HG03139 (cell line): ENCODE results near the gene SCFD2.

Experiments
- ATAC-seq: cut with Tn5 transposase; IDR thresholded peaks from one replicate; pipeline ENCODE4 v1.9.1; 2021; ENCODE audit not compliant: unreplicated experiment

Gene SCFD2

GRCh38 chr4:52942936-52943335 lies 422.9 kb downstream of the SCFD2 start:
- ATAC-seq: no peak

- no peak for ATAC-seq
Measured at GRCh38 chr4:52941450-52941849, 424.4 kb downstream of the SCFD2 start.

- no peak for ATAC-seq
Measured at GRCh38 chr4:52939739-52940138, 426.1 kb downstream of the SCFD2 start.

GRCh38 chr4:52939325-52939724 lies 426.5 kb downstream of the SCFD2 start:
- no peak for ATAC-seq

- no peak for ATAC-seq
Measured at GRCh38 chr4:52937829-52938228, 428.0 kb downstream of the SCFD2 start.

- ATAC-seq: no peak
Measured at GRCh38 chr4:52936729-52937128, 429.1 kb downstream of the SCFD2 start.

- no peak for ATAC-seq
Measured at GRCh38 chr4:52935317-52935716, 430.5 kb downstream of the SCFD2 start.

- ATAC-seq: no peak
Measured at GRCh38 chr4:52933738-52934137, 432.1 kb downstream of the SCFD2 start.

GRCh38 chr4:52932591-52933470 lies 433.0 kb downstream of the SCFD2 start:
- ATAC-seq: no peak

- ATAC-seq: no peak
Measured at GRCh38 chr4:52931243-52931642, 434.6 kb downstream of the SCFD2 start.

- no peak for ATAC-seq
Measured at GRCh38 chr4:52926196-52926974, 439.5 kb downstream of the SCFD2 start.

- no peak for ATAC-seq
Measured at GRCh38 chr4:52925531-52925968, 440.3 kb downstream of the SCFD2 start.

GRCh38 chr4:52919461-52919860 lies 446.4 kb downstream of the SCFD2 start:
- ATAC-seq: no peak

GRCh38 chr4:52917817-52918216 lies 448.0 kb downstream of the SCFD2 start:
- no peak for ATAC-seq

- no peak for ATAC-seq
Measured at GRCh38 chr4:52915730-52916300, 450.0 kb downstream of the SCFD2 start.

GRCh38 chr4:52915191-52915590 lies 450.7 kb downstream of the SCFD2 start:
- ATAC-seq: no peak

- ATAC-seq: no peak
Measured at GRCh38 chr4:52914051-52914605, 451.7 kb downstream of the SCFD2 start.

- no peak for ATAC-seq
Measured at GRCh38 chr4:52912608-52913007, 453.3 kb downstream of the SCFD2 start.

GRCh38 chr4:52911684-52912294 lies 454.1 kb downstream of the SCFD2 start:
- peak; percentile 76 for ATAC-seq

GRCh38 chr4:52910115-52910514 lies 455.7 kb downstream of the SCFD2 start:
- no peak for ATAC-seq

GRCh38 chr4:52907510-52907909 lies 458.4 kb downstream of the SCFD2 start:
- ATAC-seq: no peak
